ENCODE results near the gene TYROBP. TPM values are rescaled to one million over a fixed set of nuclear protein-coding genes. Genes with fewer than 3 reads are reported as not detected.
A peak's percentile ranks its signal among the peaks of the same experiment; 100 is the strongest.

The TYROBP gene
- total RNA-seq, 1 experiment from 2014 or later: not detected

GRCh38 chr19:35936738-35937268 lies 28.7 kb upstream of the TYROBP start:
- Mint-ChIP-seq H3K27me3 (ENCODE audit: low read depth) (peaks cover 5% of the 10 kb centered on the region), H3K9me3 (no peaks in the 10 kb centered on the region)

More at GRCh38 chr19:35936738-35937268, 28.7 kb upstream of the TYROBP start:
- Histone ChIP-seq H2BK12ac (ENCODE audit: insufficient read length, low read depth, low read length) (no peak overlapping the region), H4K20me1 (ENCODE audit: control insufficient read depth, insufficient read depth, insufficient read length) (no peaks in the 10 kb centered on the region), H3K27me3 (ENCODE audit: insufficient read depth, low read length) (no peaks in the 10 kb centered on the region), H3K18ac (ENCODE audit: insufficient read length, low read depth, low read length) (no peak overlapping the region), H3T11ph (ENCODE audit: low read length) (no peak overlapping the region), H3K9ac (ENCODE audit: extremely low read depth, insufficient read length, low read length) (peak overlapping the region; percentile 42), H2AK5ac (ENCODE audit: insufficient read length, low read length) (no peak overlapping the region), H3K27ac (ENCODE audit: insufficient read length, low read depth, low read length) (no peak overlapping the region), H2AFZ (ENCODE audit: low read length) (no peak overlapping the region), H3K4me2 (ENCODE audit: insufficient read depth, insufficient read length, low read length) (peak overlapping the region; percentile 78), H3K79me1 (ENCODE audit: insufficient read depth, low read depth, low read length, poor library complexity, severe bottlenecking) (no peaks in the 10 kb centered on the region), H2BK120ac (ENCODE audit: low read depth, low read length, poor library complexity, severe bottlenecking) (no peak overlapping the region), H3K4me1 (ENCODE audit: insufficient read depth, low read length) (peaks cover 7% of the 10 kb centered on the region; the same call in 1 of the 2 replicates), H4K8ac (replicated peaks; ENCODE audit: insufficient read length, low read depth, low read length) (no peak overlapping the region), H3K23ac (ENCODE audit: insufficient read length, low read depth, low read length) (no peak overlapping the region), H3K56ac (ENCODE audit: insufficient read length, low read depth, low read length) (no peak overlapping the region), H2BK15ac (ENCODE audit: low read depth, low read length) (no peak overlapping the region), H3K9me3 (ENCODE audit: control insufficient read depth, low read depth, low read length) (no peaks in the 10 kb centered on the region), H3K4ac (ENCODE audit: low read depth, low read length) (no peak overlapping the region), H3K79me2 (ENCODE audit: insufficient read depth, low read length) (no peaks in the 10 kb centered on the region), H4K5ac (ENCODE audit: insufficient read length, low read depth, low read length) (no peak overlapping the region), H2BK20ac (ENCODE audit: low read depth, low read length, poor library complexity, severe bottlenecking) (no peak overlapping the region), H3K23me2 (ENCODE audit: insufficient read length, low read depth, low read length, poor library complexity, severe bottlenecking) (peaks cover 24% of the 10 kb centered on the region), H4K91ac (ENCODE audit: insufficient read length, low read depth, low read length) (no peak overlapping the region), H2BK5ac (ENCODE audit: insufficient read length, low read length) (no peak overlapping the region), H3K14ac (ENCODE audit: insufficient read depth, low read length) (no peak overlapping the region)
- TF ChIP-seq CTCF (conservative IDR thresholded peaks at IDR 0.05): no peak
- Mint-ChIP-seq H3K4me1 (peaks cover 34 to 35% of the 10 kb centered on the region in 2 experiments), H3K4me3 (peak overlapping the region; percentile 67 to 79), H3K36me3 (ENCODE audit: insufficient read depth in 1 of 3, low read depth in 3 of 3) (peaks cover 7 to 18% (median 10%) of the 10 kb centered on the region in 3 experiments; a peak in 6 of 7 replicates), H3K27ac (no peak overlapping the region)
- WGBS (ENCODE audit: extremely low coverage, insufficient read length, low lambda C conversion rate): no CpG with 5 or more reads among the region's 11 CpGs
- no peak for DNase-seq
